HG02571 (cell line): ENCODE results near the gene EXTL2.
"Not testable (repeated sequence)": the region's sequence is repeated elsewhere in the genome, so short reads cannot be mapped to it uniquely, and the experiment has no call there.

Source experiments
- ATAC-seq: cut with Tn5 transposase; IDR thresholded peaks from one replicate; pipeline ENCODE4 v1.9.1; 2021; ENCODE audit warnings: mild to moderate bottlenecking, moderate library complexity; ENCODE audit not compliant: unreplicated experiment

The EXTL2 gene

DNA sequence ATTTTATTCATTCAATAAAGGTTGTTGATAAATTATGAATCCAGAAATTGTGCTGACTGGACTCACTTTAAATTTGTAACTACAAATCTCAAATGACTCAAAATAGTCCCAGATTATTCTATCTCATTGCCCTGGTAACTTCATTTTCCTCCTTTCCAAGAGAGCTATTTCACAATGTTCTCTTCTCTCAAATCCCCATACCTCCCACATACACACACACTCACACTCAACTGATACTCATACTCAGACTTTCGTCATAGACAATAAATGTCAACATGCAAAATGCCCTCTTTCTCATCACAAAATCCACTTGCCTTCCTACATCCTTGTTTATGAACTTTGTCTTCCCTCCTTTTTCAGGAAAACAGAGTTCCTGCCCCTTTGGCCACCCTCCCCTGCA is 33.3 kb downstream of the EXTL2 start:
- ATAC-seq: no peak

DNA sequence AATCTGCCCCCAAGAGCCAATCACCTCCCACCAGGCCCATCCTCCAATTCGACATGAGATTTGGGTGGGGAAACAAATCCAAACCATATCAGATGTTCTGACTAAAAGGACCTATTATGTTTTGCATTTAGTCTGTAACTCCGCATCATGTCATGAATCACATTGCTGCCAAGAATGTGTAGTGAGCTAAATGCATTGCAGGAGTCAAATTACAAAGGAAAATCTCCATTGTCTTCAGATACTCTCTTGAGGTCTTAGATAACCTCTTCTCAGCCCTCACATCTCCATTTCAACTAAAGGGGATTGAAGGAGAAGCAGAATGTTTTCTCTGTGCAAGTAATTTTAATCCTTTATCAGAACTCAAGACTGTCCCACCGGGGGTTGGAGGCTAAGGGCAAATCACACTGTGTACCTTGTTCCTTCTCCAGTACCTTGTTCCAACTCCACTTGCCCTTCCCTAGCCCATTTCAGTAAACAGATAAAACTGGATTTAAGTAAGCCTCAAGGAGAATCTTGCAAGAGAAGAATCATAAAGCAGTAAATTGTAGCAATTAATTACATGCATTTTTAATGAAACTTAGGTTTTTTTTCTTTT is 34.1 kb downstream of the EXTL2 start:
- no peak for ATAC-seq

DNA sequence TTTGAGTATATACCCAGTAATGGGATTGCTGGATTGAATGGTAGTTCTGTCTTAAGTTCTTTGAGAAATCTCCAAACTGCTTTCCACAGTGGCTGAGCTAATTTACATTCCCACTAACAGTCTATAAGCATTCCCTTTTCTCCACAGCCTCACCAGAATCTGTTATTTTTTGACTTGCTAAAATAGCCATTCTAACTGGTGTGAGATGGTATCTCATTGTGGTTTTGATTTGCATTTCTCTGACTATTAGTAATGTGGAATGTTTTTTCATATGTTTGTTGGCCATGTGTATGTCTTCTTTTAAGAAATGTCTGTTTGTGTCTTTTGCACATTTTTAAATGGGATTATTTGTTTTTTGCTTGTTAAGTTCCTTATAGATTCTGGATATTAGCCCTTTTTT is 39.5 kb downstream of the EXTL2 start:
- not testable (repeated sequence) for ATAC-seq

DNA sequence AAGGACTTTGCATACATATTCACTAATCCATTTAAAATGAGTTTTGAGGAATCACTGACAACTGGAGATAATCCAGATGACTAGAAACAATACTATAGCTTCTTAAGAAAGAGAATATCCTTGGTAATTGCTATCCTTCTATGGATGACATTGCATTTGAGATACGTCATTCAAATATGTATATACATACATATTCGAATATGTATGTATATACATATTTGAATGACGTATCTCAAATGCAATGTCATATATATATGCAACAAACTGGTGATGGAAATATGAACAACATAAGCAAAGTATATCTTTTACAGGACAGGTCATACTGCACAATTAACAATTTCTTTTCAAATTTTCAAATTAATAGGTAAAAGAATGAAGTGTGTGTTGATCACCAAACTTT is 41.7 kb downstream of the EXTL2 start:
- ATAC-seq: no peak

DNA sequence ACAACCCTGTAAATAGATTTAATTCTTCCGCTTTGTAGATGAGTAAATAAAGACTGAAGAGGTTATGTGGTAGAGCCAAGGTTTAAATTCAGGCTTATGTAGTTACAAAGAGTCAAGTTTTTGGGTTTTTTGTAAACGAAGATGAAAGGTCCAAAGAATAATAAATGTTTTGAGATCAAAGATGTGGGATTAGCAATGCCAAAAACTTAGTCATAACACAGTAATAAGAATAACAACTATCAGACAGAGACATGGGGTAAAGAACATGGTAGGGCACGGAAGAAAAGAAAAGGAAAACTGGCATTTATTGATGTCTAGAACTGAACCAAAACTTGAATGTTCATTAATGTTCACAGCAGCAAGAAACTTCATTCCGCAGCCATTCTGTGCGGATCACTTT is 42.9 kb downstream of the EXTL2 start:
- ATAC-seq: no peak

DNA sequence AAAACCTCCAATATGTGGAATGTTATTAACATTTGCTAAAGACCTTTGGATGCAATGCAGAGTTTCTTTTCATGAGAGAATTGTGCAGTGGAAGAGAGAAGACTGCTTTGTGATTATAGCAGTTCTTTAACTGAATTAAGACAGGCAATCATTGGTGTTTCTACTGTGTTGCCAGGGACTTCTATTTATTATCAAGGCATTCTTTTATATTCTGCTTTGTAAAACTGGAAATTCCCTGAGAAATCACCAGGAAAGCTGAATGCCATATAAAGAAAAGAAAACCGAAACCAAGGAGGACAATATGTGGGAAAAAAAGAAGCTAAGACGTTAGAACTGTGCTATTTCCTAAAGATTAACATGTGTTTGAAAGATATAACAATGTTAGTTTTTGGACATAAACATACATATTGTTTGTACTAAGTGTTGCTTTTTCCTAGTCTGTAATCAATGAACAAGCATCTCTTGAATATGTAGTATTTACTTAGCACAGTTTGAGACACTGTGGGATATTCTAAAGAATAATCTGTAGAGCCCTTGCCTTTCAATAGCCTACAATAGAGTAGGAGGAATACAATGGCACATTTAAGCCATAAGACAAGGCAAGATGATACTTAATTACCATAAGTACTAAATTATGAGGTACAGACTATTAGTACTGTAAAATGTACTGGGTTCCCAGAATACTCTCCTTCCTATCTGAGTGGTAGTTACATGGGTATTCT is 47.1 kb downstream of the EXTL2 start:
- ATAC-seq: no peak

DNA sequence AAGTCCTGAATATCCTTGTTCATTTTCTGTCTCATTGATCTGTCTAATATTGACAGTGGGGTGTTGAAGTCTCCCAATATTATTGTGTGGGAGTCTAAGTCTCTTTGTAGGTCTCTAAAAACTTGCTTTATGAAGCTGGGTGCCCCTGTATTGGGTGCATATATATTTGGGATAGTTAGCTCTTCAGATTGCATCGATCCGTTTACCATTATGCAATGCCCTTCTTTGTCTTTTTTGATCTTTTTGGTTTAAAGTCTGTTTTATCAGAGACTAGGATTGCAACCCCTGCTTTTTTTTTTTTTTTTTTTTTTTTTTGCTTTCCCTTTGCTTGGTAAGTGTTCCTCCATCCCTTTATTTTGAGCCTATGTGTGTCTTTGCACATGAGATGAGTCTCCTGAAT is 51.5 kb downstream of the EXTL2 start:
- not testable (repeated sequence) for ATAC-seq

DNA sequence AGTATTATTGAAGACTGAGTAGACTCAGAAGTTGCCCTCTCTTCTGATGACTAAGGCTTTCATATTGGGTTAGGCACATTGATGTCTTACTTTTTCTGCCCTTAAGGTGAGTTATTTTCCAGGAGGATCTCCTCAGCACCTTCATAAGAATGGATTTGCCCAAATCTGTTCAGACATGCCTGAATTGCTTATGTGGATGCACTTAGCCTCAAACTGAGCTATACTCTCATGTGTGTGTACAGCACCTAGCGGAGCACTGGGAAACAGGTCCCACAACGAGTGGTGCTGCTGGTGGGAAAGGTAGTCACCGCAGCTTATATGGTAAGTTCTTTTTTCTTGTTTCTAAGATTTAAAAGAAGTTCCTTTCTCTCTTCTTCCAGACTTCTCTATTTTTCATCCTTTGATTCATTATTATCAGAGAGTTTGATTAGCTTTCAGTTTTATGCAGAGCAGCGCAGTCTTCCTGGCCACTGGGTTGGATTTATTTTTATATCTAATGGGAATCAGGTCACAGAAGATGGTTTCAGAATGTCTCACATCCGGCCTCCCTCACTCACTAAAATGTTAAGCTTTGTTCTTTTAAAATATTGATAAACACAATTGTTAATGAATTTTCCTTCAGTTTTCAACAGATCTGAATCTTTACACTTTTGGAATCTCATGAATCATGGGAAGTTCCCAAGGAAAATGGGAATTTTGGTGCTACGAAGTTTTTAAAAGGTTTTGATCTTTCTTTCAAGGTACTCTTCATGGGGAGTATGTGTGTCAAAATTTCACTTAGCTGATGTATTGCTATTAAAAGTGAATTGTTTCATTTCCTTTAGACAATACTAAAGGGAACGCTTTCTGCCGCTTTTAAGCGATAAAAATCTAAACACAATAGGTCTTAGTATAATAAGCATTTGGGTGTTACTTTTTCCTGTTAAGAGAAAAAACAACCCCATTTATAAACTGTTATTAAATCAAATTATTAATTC is 58.5 kb downstream of the EXTL2 start:
- ATAC-seq: no peak

DNA sequence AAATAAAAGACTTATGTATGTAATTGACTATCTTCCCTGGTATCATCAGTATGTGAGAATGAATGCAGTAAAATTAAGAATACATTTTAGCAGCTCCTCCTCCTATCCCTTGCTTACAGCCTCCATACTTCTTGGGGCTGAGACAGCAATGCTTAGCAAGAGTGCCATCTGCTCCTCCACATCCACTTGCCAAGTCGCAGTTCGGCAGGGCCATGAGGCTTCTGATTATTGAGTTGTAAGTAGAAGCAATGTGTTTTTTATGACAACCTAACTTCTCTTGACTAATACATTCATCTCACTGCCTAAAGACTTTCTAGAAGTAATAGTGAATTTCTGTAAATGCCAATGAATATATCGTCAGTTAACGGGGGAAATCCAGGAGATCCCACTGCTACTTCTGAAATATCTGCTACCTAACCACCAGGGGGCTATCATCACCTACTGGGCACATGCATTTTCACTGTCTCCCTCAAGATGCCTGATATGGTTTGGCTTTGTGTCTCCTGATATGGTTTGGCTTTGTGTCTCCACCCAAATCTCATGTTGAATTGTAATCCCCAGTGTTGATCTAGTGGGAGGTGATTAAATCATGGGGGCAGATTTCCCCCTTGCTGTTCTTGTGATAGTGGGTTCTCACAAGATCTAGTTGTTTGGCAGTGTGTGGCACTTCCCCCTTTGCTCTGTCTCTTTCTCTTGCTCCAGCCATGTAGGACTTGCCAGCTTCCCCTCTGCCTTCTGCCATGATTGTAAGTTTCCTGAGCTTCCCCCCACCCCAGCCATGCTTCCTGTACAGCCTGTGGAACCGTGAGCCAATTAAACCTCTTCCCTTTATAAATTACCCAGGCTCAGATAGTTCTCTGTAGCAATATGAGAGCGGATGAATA is 59.6 kb downstream of the EXTL2 start:
- no peak for ATAC-seq

DNA sequence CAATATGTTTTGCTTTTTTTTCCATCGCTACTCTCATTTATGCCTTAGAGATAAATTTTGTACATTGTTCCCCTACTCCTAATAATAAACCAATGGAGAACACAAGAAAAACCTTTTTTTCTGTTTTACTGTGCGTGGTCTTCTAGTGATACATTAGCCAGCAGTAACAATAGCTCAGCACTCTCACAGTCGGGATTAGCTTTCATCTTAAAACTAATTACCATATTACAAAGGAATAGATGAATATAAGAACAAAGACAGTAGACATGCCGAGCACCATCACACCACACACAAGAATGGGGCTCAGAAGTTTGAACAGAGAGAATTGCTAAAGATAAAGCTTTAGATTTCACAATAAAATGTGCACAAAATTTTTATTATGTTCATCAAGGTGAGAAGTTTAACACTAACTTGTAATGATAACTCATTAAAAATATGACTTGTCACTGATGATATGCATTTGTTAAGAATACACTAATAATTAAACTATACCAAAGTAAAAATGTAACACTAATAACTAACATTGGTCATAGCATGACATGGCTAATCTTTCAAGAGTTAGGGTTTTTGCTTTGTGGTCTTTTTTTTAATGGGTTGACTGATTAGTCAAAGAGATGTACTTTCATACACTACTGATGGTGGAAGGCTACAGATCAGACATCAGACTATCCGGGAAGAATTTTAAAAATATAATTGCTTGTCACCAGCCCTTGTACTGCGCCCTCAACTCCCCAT is 61.8 kb downstream of the EXTL2 start:
- ATAC-seq: no peak

DNA sequence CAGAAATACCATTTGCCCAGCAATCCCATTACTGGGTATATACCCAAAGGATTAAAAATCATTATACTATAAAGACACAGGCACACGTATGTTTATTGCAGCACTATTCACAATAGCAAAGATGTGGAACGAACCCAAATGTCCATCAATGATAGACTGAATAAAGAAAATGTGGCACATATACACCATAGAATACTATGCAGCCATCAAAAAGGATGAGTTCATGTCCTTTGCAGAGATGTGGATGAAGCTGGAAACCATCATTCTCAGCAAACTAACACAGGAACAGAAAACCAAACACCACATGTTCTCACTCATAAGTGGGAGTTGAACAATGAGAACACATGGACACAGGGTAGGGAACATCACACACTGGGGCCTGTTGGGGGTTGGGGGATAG is 69.0 kb downstream of the EXTL2 start:
- ATAC-seq: not testable (repeated sequence)
